HEK293 (cell line): ENCODE measurements around the gene RNF151.

ENCODE experiments used
- HOXA7 ChIP-seq: sonication (generic); formaldehyde crosslinking; IDR thresholded peaks from 2 replicates; pipeline ENCODE4 v1.8.1; 2022; ENCODE audit warnings: missing genetic modification reagents, borderline replicate concordance
- KLF10 ChIP-seq: fragments of 450-650 bp; IDR thresholded peaks from 2 replicates; pipeline ENCODE4 v1.5.1; 2018; ENCODE audit warnings: missing biosample characterization, mild to moderate bottlenecking, missing genetic modification characterization
- KLF9 ChIP-seq: fragments of 450-650 bp; formaldehyde crosslinking; IDR thresholded peaks from 2 replicates; pipeline ENCODE4 v1.5.1; 2016; ENCODE audit warnings: missing biosample characterization, missing genetic modification characterization, low read depth
- MEIS1 ChIP-seq: sonication (generic); formaldehyde crosslinking; IDR thresholded peaks from 2 replicates; pipeline ENCODE4 v1.8.1; 2022; ENCODE audit warnings: missing genetic modification reagents, mild to moderate bottlenecking, borderline replicate concordance
- OVOL3 ChIP-seq: fragments of 450-650 bp; formaldehyde crosslinking; IDR thresholded peaks from 2 replicates; pipeline ENCODE4 v1.5.1; 2016; ENCODE audit warnings: missing biosample characterization, missing genetic modification characterization
- PATZ1 ChIP-seq: fragments of 450-650 bp; formaldehyde crosslinking; IDR thresholded peaks from 2 replicates; pipeline ENCODE4 v1.5.1; 2016; ENCODE audit warnings: missing biosample characterization, missing genetic modification characterization
- REPIN1 ChIP-seq: fragments of 450-650 bp; formaldehyde crosslinking; IDR thresholded peaks from 2 replicates; pipeline ENCODE4 v1.5.1; 2017; ENCODE audit warnings: missing biosample characterization, missing genetic modification characterization, low read depth
- SALL2 ChIP-seq: fragments of 450-650 bp; formaldehyde crosslinking; IDR thresholded peaks from 2 replicates; pipeline ENCODE4 v1.5.0; 2017; ENCODE audit warnings: missing biosample characterization, mild to moderate bottlenecking, missing genetic modification characterization, borderline replicate concordance
- TRIM28 ChIP-seq: IDR thresholded peaks from 2 replicates; pipeline ENCODE4 v1.6.1; 2011; ENCODE audit warnings: low read length, control low read depth, borderline replicate concordance
- ZBTB21 ChIP-seq: fragments of 450-650 bp; formaldehyde crosslinking; IDR thresholded peaks from 2 replicates; pipeline ENCODE4 v1.5.1; 2017; ENCODE audit warnings: missing biosample characterization, missing genetic modification characterization
- ZBTB48 ChIP-seq: fragments of 450-650 bp; formaldehyde crosslinking; IDR thresholded peaks from 2 replicates; pipeline ENCODE4 v1.5.1; 2016; ENCODE audit warnings: missing biosample characterization, missing genetic modification characterization
- ZBTB49 ChIP-seq: fragments of 450-650 bp; formaldehyde crosslinking; IDR thresholded peaks from 2 replicates; pipeline ENCODE4 v1.5.1; 2016; ENCODE audit warnings: missing biosample characterization, missing genetic modification characterization, low read depth
- ZFHX2 ChIP-seq: fragments of 450-650 bp; formaldehyde crosslinking; conservative IDR thresholded peaks from 2 replicates; pipeline ENCODE4 v1.5.1; 2016; ENCODE audit warnings: missing biosample characterization, missing genetic modification characterization
- ZIC2 ChIP-seq: fragments of 450-650 bp; formaldehyde crosslinking; IDR thresholded peaks from 2 replicates; pipeline ENCODE4 v1.5.1; 2016; ENCODE audit warnings: missing biosample characterization, missing genetic modification characterization
- ZNF10 ChIP-seq: fragments of 450-650 bp; formaldehyde crosslinking; IDR thresholded peaks from 2 replicates; pipeline ENCODE4 v1.5.1; 2017; ENCODE audit warnings: missing biosample characterization, missing genetic modification characterization
- ZNF138 ChIP-seq: fragments of 450-650 bp; formaldehyde crosslinking; IDR thresholded peaks from 2 replicates; pipeline ENCODE4 v1.5.1; 2016; ENCODE audit warnings: missing biosample characterization, missing genetic modification characterization, borderline replicate concordance
- ZNF146 ChIP-seq: fragments of 450-650 bp; formaldehyde crosslinking; IDR thresholded peaks from 2 replicates; pipeline ENCODE4 v1.5.1; 2016; ENCODE audit warnings: missing biosample characterization, missing genetic modification characterization
- ZNF174 ChIP-seq: fragments of 450-650 bp; formaldehyde crosslinking; IDR thresholded peaks from 2 replicates; pipeline ENCODE4 v1.5.0; 2017; ENCODE audit warnings: missing biosample characterization, mild to moderate bottlenecking, missing genetic modification characterization
- ZNF202 ChIP-seq: fragments of 450-650 bp; formaldehyde crosslinking; IDR thresholded peaks from 2 replicates; pipeline ENCODE4 v1.5.1; 2016; ENCODE audit warnings: missing biosample characterization, missing genetic modification characterization, borderline replicate concordance
- ZNF223 ChIP-seq: fragments of 450-650 bp; formaldehyde crosslinking; IDR thresholded peaks from 2 replicates; pipeline ENCODE4 v1.5.1; 2016; ENCODE audit warnings: missing biosample characterization, missing genetic modification characterization
- ZNF23 ChIP-seq: fragments of 450-650 bp; formaldehyde crosslinking; IDR thresholded peaks from 2 replicates; pipeline ENCODE4 v1.5.1; 2016; ENCODE audit warnings: missing biosample characterization, missing genetic modification characterization, borderline replicate concordance
- ZNF280D ChIP-seq: fragments of 450-650 bp; formaldehyde crosslinking; IDR thresholded peaks from 2 replicates; pipeline ENCODE4 v1.5.1; 2016; ENCODE audit warnings: missing biosample characterization, missing genetic modification characterization
- ZNF292 ChIP-seq: fragments of 450-650 bp; formaldehyde crosslinking; IDR thresholded peaks from 2 replicates; pipeline ENCODE4 v1.5.1; 2016; ENCODE audit warnings: low read depth, missing biosample characterization, missing genetic modification characterization, borderline replicate concordance
- ZNF366 ChIP-seq: fragments of 450-650 bp; formaldehyde crosslinking; conservative IDR thresholded peaks from 2 replicates; pipeline ENCODE4 v1.5.1; 2016; ENCODE audit warnings: missing biosample characterization, missing genetic modification characterization
- ZNF37A ChIP-seq: fragments of 450-650 bp; IDR thresholded peaks from 2 replicates; pipeline ENCODE4 v1.5.1; 2018; ENCODE audit warnings: missing biosample characterization, missing genetic modification characterization
- ZNF600 ChIP-seq: fragments of 450-650 bp; formaldehyde crosslinking; IDR thresholded peaks from 2 replicates; pipeline ENCODE4 v1.5.1; 2016; ENCODE audit warnings: missing biosample characterization, missing genetic modification characterization
- ZNF610 ChIP-seq: fragments of 450-650 bp; formaldehyde crosslinking; IDR thresholded peaks from 2 replicates; pipeline ENCODE4 v1.5.1; 2016; ENCODE audit warnings: missing biosample characterization, missing genetic modification characterization, borderline replicate concordance
- ZNF623 ChIP-seq: fragments of 450-650 bp; formaldehyde crosslinking; IDR thresholded peaks from 2 replicates; pipeline ENCODE4 v1.5.1; 2016; ENCODE audit warnings: missing biosample characterization, missing genetic modification characterization
- ZNF664 ChIP-seq: fragments of 450-650 bp; formaldehyde crosslinking; IDR thresholded peaks from 2 replicates; pipeline ENCODE4 v1.5.1; 2016; ENCODE audit warnings: missing biosample characterization, missing genetic modification characterization
- ZNF677 ChIP-seq: fragments of 450-650 bp; IDR thresholded peaks from 2 replicates; pipeline ENCODE4 v1.5.0; 2018; ENCODE audit warnings: missing biosample characterization, mild to moderate bottlenecking, missing genetic modification characterization, moderate library complexity
- ZNF768 ChIP-seq: fragments of 450-650 bp; formaldehyde crosslinking; IDR thresholded peaks from 2 replicates; pipeline ENCODE4 v1.5.1; 2018; ENCODE audit warnings: missing biosample characterization, mild to moderate bottlenecking, missing genetic modification characterization
- TF ChIP-seq, protein P1 (sequence below): fragments of 450-650 bp; formaldehyde crosslinking; IDR thresholded peaks from 2 replicates; pipeline ENCODE4 v1.5.1; 2017; ENCODE audit warnings: missing biosample characterization, missing genetic modification characterization

RNF151 gene

DNA sequence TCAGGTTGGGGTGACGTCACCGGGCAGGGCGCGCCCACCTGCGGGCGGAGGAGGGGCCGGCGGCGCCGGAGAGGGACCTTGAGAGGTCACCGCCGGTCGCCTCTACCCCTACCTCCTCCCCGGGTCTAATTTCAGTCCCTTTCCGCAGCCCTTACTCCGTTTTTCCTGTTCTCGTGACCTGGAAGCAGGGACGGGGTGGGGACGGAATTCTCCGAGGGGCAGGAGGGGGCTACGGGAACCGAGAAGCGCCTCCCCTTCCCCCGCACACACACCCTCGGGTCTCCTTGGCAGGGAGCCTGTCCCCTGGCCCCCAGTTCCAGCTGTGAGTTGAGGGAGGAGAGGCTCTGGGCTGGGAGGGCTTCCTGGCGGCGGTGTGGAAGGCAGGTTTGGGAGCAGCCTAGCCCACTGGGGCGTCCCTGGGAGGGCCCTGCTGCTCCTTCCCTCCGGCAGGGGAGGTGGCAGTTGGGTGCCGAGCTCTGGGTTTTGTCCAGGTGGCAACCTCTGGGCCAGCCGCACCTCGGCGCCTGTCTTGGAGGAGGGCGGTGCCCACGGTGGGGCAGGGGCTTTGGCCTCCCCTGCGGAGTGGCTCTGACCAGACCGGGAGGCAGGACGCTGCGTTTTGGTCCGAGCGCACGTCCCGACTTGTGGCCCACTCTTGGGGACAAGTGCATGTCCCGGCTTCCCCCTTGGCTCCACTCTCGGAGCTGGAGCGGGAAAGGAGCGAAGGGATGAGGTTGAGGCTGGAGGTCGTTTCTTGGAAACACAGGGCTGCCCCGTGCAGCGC, 23.9 kb downstream of the RNF151 start (continued):
- TF ChIP-seq PATZ1 (tag by site-specific recombination) (peak; percentile 91), ZNF138 (no peak), MEIS1 (CRISPR knock-in tag) (no peak), ZNF37A (tag by site-specific recombination) (no peak), TRIM28 (no peak), ZNF223 (tag by site-specific recombination) (no peak), ZNF768 (tag by site-specific recombination) (no peak), ZNF610 (tag by site-specific recombination) (no peak), ZNF280D (no peak), ZNF202 (tag by site-specific recombination) (no peak), ZNF623 (tag by site-specific recombination) (no peak), ZNF174 (tag by site-specific recombination) (no peak), ZNF10 (no peak), ZNF292 (tag by site-specific recombination) (no peak), KLF10 (peak; percentile 72), ZBTB21 (tag by site-specific recombination) (peak; percentile 21; the same call in 1 of the 2 replicates), ZBTB48 (0 out of 2 replicates have a peak, but pooled peaks have one; percentile 27), ZNF23 (tag by site-specific recombination) (no peak), ZNF366 (tag by site-specific recombination) (no peak; the same call in 1 of the 2 replicates), ZNF600 (tag by site-specific recombination) (peak; percentile 81), REPIN1 (tag by site-specific recombination) (no peak), ZIC2 (peak; percentile 78), SALL2 (tag by site-specific recombination) (no peak), OVOL3 (tag by site-specific recombination) (no peak), KLF9 (peak; percentile 90), ZFHX2 (peak; percentile 85), ZNF677 (tag by site-specific recombination) (no peak), HOXA7 (CRISPR knock-in tag) (no peak), ZNF664 (no peak), ZBTB49 (tag by site-specific recombination) (no peak), ZNF146 (tag by site-specific recombination) (no peak)
- TF ChIP-seq, protein P1, sequence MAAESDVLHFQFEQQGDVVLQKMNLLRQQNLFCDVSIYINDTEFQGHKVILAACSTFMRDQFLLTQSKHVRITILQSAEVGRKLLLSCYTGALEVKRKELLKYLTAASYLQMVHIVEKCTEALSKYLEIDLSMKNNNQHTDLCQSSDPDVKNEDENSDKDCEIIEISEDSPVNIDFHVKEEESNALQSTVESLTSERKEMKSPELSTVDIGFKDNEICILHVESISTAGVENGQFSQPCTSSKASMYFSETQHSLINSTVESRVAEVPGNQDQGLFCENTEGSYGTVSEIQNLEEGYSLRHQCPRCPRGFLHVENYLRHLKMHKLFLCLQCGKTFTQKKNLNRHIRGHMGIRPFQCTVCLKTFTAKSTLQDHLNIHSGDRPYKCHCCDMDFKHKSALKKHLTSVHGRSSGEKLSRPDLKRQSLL (tag by site-specific recombination) = no peak
